Measurements from ENCODE around the gene MXRA7.

MXRA7 gene

DNA sequence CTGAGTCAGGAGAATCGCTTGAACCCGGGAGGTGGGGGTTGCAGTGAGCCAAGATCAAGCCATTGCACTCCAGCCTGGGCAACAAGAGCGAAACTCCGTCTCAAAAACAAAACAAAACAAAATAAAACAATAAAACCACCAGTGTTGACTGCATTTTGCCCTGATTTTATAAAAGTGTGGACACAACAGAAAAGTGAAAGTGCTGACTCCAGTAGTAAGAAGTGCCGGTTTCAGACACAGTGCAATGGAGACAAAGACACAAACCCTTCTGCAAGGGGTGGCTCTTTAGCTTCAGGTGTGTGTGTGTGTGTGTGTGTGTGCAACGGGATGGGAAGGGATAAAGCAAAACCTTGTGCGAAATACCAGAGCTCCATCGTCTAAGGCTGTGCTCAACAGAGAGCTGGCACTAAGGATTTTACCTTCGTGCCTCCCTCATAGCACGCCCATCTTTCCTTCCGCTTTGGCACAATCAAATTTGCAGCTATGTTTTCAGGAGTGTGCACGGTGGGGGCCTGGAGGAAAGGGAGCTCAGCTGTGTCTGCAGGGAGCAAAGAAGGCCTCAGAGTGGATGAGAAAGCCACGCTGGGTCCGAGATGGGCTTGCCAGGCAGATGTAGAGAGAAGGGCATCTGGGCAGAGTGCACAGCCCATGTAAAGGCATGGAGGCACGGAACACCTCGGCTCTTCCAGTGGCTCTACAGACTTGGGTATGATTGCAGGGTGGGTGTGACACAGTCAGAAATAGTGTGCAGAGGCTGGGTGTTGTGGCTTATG, 15.5 kb downstream of the MXRA7 start:
- DNase-seq, result no peak

DNA sequence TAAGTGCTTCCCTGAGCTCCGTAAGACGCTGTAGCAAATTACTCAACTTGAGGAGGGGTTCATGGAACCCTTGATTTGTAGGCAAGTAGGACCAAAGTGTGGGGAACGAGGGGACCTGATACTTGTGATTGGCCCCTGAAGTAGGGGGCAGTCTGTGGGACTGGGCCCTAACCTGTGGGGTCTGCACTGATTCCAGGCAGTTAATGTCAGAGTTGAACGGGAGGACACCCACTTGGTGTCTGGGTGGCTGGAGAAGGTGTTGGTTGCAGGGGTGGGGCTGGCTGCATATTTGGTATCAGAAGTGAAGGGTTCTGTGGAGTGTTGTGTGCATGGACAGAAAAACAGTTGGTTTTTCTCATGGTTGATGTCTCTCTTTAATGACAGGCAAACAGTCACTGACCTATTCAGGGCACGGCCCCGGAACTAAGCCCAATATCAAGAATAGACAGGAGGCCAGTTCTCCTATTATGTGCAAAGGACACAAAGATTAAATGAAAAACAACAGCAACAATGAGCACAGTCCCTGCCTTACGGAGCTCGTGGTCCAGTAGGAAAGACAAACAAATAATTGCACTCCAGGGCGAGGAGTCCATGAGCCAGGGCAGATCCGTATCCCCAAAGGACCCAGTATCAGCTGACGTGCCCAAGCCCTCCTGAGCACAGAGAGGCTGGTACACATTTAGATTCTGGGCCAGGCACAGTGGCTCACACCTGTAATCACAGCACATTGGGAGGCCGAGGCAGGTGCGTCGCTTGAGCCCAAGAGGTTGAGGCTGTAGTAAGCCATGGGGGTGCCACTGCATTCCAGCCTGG, 19.2 kb downstream of the MXRA7 start:
- DNase-seq, result no peak

DNA sequence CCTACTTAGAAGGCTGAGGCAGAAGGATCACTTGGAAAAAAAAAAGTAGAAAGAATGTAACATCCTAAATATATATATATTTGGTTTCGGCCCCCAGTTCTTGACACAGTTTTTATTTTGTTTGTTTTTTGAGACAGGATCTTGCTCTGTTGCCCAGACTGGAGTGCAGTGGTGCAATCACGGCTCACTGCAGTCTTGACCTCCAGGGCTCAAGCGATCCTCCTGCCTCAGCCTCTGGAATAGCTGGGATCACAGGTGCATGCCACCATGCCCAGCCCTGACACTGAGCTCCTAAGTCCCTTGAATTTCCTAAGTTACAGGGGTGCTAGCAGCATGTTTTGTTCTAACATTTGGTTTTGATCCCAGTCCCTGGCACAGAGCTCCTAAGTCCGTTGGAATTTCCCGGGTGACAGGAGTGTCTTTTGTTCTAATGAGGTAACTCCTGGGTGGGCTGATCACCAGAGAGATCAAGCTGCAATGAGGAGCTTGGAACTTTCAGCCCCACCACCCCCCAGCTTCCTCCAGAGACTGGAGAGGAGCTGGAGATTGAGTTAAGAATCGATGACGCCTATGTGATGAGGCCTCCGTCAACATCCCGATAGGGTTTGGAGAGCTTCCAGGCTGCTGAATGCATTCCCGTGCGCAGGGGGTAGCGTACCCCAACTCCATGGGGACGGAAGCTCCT, 20.0 kb downstream of the MXRA7 start:
- DNase-seq, result no peak

DNA sequence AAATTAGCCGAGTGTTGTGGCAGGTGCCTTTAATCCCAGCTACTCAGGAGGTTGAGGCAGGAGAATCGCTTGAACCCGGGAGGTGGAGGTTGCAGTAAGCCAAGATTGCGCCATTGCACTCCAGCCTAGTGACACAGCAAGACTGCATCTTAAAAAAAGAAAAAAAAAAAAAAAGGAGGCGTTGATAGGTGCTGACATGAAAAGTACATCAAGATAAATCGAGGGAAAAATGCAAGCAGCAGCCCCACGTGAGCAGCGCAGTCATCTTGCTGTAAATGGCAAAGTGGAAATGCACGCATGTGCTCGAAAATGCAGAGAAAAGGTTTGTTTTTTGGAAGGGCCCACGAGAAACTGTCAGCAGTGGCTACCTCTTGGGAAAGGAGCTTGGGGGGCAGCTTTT, 20.9 kb downstream of the MXRA7 start:
- DNase-seq, result no peak

DNA sequence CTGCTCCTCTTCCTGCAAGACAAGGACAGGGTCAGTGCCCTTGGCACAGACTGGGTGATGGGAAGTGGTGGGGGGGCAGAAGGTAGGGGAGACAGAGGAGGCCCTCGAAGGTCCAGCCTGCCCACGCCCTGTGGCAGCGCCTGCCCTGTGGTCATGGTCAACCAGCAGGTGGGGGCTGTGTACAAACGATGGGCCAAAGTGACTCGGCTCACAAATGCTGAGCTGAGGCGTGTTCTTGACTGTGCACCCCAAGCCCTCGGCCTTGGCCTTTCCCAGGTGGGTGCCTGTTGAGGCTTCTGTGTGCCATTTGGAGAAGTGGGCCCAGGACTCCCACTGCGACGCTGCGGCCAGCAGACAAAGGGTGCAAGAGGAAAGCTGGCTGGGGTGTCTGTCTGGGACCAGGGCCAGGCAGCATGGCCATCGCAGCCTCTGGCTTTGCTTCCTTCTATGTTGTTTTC, 22.6 kb downstream of the MXRA7 start:
- no peak for DNase-seq

DNA sequence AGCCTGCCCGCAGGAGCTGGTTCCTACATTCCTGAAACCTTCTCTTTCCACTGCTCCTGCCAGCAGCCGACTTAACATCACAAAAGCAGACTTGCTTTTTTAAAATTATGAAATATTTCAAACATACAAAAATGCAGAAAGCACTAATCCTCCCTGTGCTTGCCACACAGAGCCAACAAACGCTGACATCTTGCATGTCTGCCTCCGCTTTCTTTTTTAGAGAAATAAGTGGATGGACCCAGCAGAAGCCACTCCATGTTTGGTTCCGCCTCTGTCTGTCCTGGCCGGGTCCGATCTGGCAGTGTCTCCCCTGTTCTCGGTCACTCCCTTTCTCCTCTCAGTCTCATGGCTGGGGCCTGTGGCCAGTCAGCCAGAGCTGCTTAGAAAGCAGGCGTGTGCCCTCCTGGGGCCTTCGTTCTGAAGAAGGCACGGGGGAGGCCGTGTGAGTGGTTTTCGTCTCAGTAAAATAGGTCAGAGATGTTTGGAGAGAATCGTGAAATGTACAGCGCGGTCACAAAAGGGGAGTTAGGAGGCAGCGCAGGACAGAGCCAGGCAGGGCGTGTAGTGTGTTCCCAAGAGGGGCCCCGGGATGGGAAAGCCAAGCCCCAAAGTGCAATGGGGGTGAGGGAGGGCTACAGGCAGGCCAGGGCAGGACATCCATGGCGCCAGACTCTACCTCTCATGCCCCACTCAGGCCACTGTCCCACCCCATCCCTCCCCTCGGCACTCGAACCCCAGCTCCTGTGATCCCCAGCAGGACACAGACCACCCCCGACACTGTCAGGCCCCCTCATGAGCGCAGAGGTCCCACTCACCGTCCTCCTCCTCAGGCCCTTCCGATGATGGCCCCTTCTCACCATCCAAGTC, 23.2 kb downstream of the MXRA7 start:
- DNase-seq, result no peak

DNA sequence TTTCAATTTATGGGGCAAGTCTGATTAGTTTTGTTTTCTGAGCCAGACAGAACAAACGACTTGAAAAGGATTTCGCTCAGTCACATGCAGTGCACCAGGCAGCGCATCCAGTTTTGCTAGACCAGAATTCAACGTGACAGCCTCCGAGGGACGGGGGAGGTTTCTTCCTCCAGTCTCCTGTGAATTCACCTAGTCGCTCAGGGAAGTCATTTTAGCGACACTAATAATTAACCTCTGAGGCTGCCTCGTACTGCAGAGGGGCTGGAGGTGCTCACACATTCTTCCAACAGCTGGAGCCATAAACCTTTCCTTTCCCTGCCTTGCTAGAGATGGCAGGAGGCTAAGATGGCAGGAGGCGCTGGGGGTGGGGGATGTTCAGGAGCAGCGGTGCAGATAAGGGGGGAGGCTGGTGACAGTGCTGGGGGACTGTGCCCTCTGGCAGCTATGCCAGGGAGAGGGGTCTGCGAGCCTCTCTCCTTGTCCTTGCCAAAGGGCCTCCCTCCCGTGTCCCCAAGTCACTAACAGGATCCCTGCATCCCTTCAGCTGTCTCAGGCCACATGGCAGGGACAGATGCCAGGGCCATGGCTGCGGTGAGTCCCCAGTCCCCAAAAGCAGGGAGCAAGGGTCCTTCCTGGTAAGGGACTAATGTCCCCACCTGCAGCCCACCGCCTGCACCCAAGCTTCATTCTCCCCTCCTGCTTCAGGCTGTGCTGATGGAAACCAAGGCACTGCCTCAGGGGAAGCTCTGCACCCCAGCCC, 24.0 kb downstream of the MXRA7 start:
- no peak for DNase-seq

DNA sequence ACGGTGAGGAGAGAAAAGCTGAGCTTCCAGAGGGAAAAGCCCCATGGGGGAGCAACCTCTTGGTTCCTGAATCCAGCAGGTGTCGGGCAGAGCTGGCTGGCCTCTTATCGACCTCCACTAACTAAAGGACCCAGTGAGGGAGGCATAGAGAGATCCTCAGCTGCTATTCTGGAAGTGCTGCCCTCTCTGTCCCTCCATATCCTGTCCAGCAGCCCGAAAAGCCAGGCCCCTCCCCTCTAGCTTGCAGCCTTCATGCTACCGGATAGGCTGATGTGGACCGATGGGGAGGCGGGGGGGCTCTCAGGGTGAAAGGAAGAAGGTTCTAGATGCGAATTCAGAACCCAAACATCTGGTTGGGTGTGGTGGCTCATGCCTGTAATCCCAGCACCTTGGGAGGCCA, 24.9 kb downstream of the MXRA7 start:
- DNase-seq, result no peak

DNA sequence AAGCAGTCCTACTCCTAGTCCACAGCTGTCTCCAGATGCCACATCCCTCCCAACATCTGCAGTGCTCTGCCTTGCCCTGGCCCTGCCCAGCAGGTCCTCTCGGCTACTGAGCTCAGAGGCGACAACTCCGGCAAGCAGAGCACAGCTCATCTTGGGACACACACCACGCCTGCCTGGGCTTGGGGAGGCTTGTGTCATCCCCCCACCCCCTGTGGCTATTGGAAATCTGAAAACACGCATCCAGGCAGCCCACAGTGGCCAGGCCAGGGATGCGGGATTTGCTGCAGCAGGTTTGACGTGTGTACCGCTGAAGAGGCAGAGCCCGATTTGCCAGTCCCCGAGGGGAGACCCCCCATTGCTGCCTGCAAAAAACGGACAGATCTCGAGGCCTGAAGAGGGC, 25.4 kb downstream of the MXRA7 start:
- DNase-seq, result no peak

DNA sequence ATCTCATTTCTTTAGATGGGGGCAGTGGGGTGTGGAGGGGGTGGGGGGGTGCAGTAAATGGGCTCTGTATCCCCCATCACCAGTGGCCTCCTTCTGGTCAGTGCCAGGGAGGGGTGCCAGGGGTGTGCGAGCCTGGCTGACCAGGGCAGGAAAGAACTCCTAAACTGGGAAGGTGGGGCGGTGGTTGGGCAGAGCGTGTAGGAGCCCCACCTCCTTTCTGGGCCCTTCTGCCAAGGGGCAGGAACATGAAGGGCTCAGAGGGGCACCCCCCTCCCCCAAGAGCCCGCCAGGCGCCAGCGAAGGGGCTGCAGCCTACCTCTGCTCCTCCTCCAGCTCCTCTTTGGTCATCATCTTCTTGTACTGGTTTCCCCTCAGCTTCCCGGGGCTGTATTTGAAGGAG, 26.0 kb downstream of the MXRA7 start:
- no peak for DNase-seq

DNA sequence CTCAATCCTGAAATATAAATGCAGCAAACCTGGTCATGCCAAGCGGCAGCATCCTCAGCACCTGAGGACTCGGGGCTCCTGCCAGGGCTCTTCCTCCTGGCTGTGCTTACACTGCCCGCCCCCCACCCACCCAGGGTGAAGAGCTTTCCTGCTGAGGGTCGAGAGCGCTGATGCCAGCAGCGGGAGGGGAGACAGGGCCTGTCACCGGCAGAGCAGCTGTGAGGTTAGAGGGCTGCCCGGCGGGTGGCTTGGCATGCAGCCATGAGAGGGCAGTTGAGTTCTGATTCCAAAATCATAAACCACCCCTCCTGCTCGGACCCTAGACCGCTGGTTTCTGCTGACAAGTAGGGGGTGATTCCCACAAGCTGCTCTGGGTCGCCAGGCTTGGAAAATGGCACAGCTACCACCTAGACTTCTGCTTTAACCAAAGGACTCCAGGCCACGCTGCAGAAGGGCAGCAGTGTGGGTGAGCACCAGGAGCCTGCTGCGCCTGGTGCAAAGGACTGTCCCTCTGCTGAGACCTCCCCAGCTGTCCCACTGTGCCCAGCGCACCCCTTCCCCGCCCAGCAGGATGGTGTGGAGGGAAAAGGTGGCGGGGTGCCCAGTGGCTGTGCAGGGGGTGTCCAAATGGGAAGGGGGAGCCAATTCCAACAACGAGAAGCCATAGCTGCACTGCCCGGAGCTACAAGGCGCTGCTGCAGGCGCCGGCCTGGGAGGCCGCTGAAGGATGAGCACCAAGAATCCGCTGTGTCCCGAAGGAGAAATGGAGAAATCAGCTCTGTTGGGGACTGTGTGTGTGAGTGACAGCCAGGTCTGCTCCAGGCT, 26.6 kb downstream of the MXRA7 start:
- DNase-seq, result no peak

DNA sequence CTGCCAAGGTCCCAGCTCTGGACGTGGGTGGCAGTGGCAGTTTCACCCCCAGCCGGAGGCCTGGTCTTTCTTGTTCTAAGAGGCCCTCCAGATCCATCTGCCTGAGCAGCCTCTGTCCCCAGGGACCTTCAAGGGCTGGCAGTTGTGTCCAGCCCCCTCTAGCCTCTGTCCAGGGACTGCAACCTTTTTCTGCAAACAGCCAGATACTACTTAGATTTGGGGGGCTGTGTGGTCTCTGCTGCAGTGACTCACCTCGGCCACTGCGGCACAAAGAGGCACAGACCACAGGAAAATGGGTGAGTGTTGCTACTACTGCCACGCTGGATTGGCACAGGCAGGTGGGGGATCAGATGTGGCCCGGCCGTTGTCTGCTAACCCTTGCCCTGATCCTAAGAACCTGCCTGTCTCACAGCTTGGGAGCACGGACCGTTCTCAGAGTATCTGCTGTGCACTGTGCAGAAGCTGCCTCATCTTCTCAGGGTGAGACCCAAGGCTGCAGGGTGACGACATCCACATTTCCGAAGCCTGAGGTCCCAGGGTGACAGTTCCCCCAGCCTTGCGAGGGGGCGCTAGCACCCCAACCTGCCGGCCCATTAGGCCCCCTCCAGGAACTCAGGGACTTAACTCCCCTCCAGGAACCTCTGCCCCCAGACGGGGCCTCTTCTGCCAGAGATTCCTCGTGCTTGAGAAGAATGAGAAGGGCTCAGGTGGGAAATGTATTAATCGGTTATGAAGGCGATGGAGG, 27.6 kb downstream of the MXRA7 start:
- no peak for DNase-seq

DNA sequence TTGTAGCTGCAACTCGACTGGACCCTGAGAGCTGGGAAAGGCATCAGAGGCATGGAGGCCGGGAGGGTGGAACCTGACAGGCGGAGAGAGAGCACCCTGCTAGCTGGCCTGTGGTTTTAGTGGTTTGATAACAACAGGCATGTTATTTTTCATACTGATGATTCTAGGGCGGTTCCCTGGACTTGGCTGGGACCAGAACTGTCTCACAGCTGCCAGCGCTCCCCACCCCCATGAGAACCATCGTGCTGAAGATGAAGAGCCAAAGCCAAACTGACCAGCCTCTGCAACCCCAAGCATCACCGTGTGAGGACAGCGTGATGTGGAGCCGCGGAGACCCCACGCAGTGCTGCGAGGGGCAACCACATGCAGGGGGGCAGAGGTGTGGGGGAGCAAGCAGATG, 28.5 kb downstream of the MXRA7 start:
- DNase-seq, result no peak

DNA sequence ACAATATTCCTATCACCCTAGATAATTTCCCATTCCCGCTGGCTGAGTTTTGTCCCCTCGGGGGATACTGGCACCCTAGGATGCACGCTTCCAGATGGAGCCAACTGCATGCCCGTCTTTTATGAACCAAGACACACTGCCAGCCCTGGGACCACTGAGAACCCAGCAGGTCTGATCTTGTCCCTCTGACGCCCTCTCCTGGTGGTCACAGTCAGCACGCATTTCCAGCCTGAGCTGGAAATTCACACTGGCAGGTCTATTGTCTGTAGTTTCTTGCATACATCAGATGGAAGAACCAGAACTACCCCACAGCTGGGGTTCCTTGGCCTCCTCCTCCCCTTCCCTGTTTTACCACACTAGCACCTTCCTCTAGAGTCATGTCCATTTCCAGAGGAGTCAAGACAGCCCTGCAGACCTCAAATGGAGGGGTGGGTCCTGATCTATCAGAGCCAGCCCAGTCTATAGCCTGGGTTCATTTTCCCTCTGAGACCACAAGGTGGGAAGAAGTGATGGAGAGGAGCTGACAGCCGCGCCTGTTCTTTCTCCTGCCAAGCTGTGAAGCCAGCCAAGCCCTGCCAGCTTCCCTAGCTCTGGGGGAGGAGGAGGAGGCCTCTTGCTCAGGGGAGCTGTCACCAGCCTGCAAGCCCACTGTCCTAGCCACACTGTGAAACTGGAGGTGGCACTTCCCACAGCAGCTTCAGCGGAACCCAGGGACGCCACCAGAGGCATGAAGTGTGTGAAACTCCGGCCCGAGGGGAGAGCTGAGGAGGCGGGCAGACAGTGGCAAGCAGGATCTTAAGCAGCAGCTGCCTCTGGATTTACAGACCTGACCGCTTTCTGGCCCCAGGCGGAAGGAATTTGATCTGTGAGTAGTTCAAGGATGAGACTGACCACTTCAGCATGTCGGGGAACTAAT, 29.3 kb downstream of the MXRA7 start:
- DNase-seq, result no peak

DNA sequence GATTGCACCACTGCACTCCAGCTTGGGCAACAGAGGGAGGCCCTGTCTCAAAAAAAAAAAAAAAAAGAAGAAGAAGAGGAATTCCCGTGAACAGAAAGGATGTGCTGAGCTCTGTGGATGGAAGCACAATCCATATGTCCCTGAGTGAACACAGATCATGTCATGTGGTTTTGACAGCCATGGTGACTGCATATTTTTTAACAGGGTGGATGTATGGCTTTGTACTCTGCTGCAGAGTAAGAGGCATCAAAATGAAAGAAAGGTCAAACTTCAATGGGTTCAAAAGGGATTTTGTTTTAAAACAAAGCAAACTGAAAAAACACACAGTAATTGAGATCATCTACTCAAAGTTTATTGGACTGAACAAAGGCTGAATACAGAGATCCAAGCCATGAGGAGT, 31.5 kb downstream of the MXRA7 start:
- DNase-seq, result no peak

DNA sequence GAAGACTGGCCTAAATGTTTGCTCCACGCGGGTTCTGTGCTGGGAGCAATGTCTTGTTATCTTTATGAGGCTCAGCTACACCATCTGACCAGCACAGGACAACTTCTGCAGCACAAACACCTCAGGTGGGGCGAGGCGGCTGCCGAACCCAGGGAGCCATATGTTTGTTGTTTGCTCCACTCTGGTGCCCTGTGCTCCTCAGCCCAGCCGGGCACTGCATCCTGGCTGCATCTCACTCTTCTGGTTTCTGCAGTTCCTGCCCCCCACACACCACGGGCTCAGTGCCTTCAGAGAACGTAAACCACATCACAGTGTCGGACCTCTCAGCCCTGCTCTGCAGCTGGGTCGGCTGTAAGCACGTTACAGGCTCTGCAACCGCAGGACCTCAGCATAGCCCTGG, 32.4 kb downstream of the MXRA7 start:
- no peak for DNase-seq

DNA sequence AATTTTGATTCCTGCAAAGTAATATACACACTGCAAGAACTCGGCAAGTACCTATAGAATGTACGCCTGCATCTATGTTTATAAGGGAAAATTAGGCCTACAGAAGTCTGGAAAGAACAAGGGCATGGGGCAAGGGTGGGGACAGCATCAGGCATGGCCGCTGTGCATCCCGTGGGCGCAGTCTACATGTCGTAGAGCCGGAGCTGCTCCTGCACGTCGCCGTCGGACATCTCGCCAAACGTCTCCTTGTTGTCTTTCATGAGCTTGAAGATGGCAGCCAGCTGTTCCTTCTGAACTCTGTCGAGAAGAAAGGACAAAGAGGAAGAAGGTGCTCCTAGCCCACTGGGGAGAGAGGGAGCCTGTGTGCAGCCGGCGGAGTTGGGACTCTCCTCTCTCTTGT, 33.4 kb downstream of the MXRA7 start:
- DNase-seq, result no peak

DNA sequence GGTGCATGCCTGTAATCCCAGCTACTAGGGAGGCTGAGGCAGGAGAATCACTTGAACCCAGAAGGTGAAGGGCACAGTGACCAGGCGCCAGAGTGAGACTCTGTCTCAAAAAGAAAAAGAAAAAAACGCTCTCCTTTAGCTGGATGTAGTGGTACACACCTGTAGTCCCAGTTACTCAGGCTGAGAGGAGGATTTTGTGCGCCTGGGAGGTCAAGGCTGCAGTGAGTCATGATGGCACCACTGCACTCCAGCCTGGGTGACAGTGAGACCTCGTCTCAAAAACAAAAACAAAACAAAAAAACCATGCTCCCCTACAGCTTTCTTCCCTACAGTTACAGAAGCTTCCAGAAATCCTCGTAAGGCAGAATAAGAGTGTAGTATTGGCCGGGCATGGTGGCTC, 34.1 kb downstream of the MXRA7 start:
- no peak for DNase-seq

DNA sequence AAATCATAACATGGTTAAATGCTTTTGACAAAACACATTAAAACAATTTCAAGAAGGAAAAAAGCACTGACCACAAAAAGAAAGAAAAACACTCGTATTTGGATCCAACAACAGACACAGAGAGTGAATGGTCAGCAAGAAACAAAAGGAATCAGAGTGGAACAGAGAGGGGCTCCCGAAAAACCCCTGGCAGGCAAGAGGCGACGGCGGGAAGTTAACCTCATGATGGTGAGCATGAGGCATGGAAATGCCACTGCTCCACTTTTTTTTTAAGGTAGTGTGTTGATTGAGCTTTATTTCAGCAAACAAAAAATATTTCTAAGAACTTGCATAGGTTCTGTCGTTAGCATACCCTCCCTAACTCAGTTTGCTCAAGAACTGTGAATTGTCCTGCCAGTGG, 35.1 kb downstream of the MXRA7 start:
- DNase-seq, result no peak

Data from T1000 (cell line).